GM18517 (cell line): ENCODE measurements around the gene NUB1.

Experiments used
- ATAC-seq: cut with Tn5 transposase; IDR thresholded peaks from one replicate; pipeline ENCODE4 v1.9.1; 2021; ENCODE audit warnings: mild to moderate bottlenecking, moderate library complexity; ENCODE audit not compliant: unreplicated experiment

NUB1 gene

DNA sequence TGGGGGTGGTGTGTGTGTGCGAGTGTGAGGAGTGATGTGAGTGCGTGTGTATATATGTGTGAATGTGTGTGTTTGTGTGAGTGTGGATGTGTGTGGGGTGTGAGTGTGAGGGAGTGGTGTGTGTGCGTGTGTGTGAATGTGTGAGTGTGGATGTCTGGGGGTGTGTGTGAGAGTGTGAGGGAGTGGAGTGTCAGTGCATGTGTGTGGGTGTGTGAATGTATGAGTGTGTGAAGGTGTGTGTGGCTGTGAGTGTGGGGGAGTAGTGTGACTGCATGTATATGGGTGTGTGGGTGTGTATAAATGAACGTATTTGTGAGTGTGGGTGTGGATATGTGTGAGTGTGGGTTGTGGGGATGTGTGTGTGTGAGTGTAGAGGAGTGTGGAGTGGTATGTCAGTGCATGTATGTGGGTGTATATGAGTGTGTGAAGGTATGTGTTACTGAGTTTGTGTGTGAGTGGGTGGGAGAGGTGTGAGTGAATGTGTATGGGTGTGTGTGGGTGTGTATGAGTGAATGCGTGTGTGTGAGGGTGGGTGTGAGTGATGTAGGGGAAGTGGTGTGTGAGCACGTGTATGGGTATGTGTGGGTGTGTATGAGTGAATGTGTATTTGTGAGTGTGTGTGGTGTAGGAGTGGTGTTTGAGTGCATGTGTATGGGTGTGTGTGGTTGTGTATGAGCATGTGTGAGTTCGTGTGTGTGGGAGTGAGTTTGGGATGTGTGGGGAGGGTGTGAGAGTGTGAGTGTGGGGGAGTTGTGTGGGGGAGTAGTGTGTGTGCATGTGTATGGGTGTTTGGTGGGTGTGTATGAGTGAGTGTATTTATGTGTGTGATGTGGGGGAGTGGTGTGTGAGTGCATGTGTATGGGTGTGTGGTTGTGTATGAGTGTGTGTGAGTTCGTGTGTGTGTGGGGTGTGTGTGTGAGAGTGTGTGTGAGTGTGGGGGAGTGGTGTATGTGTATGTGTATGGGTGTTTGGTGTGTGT is 28.5 kb upstream of the NUB1 start:
- ATAC-seq, result no peak

DNA sequence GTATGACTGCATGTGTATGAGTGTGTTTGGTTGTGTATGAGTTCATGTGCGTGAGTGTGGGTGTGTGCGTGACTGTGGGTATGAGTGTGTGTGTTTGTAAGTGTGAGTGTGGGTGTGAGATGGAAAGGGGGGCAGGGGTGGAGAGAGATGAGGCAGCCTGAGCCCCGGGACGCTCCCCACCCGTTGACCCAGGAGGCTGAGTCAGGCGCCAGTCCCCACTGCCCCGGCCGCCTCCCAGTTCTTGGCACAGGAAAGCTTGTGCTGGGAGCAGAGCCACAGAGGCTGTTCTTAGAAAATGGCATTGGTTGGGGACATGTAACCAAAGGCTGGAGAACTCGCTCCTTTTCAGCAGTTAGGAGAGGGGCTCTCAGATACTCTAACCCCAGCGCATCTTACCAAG is 27.8 kb upstream of the NUB1 start:
- ATAC-seq, result no peak

DNA sequence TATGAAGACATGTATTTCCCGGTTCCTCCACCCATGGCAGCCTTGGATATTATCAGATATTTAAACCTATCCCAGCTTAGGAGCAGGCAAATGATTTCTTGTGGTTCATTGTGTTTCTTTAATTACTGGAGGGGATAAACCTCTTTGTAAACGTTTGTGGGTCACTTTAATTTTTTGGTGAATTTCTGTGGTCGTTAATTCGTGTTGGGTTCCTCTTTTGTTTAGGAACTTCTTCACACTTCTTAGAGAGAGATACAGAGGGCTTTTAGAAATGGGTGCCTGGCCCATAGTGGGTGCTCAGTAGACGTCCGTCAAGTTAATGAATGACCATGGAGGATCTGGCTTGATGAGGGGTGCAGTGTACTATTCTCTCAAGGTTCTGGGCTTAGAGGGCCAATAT is 27.2 kb upstream of the NUB1 start:
- no peak for ATAC-seq

DNA sequence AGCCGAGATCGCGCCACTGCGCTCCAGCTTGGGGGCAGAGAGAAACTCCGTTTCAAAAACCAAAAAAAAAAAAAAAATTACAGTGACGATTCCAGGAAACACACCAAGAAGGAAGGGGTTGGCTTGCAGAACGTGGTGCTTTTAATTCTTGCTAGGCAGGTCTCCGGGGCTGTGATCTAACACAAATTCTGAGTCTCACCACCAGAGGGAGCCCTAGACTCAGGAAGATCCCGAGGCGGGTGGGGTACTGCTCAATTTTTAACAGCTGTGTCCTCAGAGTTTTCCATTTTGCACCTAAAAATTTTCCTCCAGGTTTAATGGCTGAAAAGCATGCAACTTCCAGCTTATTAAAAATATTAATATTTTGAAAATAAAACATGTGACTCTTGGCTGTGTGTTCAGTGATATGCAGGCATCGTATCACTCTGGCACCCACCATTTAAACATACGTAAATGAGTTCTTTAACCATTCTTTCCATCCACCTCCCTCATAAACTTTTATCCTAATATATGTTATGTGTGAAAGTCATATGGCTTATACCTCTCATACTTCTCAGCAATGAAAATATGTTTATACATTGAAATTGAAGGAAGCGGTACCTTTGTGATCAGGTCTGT is 26.5 kb upstream of the NUB1 start:
- ATAC-seq, result no peak

DNA sequence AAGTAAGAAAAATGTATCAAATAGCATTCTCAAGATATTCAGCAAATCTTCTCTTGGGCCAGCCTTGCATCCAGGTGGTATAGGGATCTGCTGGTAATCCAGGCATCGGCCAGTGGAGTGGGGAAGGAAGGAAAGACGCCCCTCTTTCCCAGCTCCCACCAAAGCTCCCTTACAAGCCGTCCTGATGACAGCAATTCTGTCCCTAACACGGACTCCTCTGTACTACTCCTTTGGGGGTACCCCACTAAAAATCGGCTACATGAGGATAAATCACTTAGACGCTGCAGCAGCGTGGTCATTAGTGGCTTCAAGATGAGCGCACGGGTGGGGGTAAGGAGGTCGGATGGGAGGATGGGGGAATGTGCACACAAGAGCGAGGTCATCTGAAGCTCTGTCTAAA is 24.7 kb upstream of the NUB1 start:
- ATAC-seq, result no peak

DNA sequence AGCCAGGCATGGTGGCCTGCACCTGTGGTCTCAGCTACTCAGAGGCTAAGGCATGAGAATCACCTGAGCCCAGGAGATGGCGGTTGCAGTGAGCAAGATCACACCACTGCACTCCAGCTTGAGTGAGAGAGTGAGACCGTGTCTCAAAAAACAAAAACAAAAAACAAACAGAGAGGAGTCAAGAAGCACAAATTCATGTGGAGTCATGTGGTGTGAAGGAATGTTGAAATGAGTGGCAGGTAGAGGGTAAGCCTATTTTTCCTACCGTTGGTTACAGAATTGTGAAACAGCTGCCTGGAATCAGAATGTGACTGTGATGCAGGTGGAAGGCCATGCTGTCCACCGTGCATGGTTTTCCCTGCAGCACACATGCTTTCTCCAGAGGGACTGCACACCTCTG is 23.7 kb upstream of the NUB1 start:
- no peak for ATAC-seq

DNA sequence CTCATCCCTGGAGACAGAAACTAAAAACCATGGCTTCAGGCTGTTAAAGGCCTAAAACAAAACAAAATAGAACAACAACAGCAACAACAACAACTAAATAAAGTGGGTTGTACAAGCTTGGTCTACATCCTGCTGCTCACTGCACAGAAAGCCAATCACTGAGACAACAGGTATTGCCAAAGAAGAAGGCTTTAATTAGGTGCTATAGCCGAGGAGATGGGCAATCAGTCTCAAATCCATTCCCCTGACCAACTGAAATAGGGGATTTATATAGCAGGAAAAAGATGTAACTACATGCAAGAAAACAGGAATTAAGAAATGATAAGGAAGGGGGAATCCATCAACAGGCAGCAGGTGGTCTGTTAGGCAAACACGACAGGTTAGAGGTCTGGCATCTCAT is 22.4 kb upstream of the NUB1 start:
- no peak for ATAC-seq

DNA sequence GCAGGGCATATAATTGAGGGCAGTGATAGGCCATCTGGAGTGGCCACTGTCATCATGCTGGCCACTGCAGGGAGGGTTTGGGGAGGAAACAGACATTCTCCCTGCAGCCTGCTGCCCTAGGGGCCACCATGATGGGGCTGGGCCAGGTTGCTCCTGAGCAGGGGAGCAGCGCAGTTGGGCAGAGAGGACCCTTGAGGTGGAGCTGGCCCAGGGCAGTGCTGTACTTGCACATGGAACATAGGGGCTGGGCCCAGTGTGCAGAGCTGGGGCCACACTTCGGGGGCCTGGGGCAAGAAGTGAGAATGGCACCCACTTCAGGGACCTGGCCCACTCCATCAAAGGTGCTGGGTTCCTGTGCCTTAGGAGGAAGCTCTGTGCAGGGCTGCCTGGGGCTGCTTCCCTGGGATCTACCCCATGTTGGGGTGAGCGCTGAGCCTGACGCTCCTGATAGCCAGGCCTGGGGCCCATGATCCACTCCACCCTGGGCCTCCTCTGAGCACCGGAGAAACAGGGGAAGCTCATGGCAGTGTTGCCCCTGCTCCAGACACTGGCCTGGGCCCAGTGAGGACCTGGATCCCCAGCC is 21.3 kb upstream of the NUB1 start:
- ATAC-seq, result no peak

DNA sequence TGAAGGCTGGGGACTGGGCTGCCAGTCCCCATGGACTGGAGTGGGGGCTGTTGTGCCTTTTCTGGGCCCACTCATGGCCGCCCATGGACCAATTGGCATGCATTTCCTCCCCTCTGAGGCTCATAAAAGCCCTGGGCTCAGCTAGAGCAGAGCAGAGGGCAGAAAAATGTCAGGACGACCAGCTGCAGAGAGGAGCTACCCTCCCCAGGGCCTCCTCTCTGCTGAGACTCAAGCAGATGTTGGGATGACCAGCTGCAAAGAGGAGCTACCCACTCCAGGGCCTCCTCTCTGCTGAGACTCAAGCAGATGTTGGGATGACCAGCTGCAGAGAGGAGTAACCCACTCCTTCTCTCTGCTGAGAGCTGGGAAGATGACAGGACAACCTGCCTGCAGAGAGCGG is 20.3 kb upstream of the NUB1 start:
- no peak for ATAC-seq

DNA sequence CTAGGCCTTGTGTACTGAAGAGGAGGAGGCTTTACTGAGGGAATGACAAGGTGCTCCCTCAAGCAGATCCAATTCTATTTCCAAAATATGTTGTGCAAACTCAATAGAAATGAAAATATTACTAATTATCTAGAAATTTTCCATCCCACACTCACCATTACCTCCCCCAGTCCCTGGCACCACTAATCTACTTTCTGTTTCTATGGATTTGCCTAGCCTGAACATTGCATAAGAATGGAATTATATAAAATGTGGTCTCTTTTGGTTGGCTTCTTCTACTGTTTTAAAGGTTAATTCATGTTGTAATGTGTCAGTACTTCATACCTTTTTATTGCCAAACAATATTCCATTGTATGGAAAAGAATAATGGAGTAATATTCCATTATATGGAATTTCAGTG is 18.7 kb upstream of the NUB1 start:
- ATAC-seq, result no peak

DNA sequence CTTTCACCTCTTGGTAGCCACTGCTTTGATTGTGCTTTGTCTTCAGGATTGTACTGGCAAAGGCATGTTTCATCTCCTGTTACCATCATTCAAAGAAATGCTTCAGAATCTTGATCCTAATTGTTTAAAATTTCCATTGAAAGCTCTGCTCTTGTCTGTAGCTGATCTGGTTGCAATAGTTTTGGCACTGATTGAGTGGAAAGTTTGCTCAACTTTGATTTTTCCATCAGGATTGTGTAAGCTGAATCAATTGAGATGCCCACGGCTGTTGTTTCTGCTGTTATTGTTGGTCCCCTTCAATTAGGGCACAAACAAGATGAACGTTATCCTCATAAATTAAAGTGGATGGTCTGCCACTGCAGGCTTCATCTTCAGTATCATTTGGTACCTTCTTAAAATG is 14.6 kb upstream of the NUB1 start:
- no peak for ATAC-seq

DNA sequence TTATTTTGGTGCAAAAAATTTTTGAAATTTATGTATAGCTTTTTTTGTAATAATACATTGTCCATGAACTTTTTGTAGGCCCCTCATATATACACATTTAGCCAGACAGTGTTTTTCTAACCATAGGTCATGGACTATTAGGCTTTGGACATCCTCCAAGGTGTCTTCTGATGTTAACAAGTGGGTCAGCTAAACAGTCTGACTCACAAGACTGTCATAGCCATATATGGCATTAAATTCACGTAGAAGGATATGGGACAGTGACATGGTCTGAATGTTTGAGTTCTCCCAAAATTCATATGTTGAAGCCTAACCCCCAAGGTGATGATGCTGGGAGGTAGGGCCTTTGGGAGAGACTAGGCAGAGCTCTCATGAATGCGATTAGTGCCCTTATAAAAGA is 14.0 kb upstream of the NUB1 start:
- ATAC-seq, result no peak

DNA sequence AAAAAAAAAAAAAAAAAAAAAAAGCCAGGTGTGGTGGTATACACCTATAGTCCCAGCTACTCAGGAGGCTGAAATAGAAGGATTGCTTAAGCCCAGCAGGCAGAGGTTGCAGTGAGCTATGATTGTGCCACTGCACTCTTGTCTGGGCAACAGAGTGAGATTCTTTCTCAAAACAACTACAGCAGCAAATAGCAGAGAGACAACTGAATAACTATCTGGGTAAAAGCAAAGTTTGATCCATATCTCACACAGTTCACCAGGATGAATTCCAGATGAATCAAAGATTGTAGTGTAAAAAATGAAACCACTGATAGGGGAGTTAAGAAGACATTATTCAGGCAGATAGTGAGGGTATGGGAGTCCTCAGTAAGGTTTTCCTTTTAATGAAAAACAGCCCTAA is 11.4 kb upstream of the NUB1 start:
- no peak for ATAC-seq

DNA sequence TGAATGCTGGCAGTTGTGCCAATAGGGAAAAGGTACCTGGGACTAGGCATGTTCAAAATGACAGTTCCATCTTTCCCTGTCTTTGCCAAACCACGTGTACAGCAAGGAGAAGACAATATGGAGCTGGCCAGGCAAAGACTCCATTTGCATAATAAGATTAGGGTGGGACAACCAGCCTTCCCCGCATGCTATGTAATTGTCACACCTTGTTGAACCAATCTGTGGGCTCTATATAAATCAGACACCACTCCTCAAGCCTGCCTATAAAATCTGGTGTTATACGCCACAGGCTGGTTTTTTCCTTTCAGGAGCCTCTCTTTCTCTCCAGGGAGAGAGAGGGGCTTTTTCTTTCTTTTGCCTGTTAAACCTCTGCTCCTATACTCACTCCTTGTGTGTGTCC is 11.0 kb upstream of the NUB1 start:
- ATAC-seq, result no peak

DNA sequence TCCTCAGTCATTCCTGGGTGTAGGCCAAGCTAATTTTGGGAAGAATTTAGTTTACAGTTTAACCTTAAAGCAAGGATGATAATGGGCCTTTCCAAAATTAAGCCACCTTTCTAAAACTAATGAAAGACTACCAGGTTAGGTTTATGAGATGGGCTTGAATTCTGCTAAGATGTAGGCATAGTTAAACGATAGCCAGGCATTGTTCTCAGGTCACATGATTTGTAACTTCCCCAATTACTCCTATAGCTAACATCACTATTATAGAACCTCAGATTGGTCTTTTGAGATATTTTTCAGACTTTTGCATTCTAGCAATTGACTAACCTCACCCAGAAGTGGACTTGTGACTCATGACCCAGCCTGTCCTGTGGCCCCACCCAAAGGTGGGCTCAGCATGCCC is 7.0 kb upstream of the NUB1 start:
- no peak for ATAC-seq

DNA sequence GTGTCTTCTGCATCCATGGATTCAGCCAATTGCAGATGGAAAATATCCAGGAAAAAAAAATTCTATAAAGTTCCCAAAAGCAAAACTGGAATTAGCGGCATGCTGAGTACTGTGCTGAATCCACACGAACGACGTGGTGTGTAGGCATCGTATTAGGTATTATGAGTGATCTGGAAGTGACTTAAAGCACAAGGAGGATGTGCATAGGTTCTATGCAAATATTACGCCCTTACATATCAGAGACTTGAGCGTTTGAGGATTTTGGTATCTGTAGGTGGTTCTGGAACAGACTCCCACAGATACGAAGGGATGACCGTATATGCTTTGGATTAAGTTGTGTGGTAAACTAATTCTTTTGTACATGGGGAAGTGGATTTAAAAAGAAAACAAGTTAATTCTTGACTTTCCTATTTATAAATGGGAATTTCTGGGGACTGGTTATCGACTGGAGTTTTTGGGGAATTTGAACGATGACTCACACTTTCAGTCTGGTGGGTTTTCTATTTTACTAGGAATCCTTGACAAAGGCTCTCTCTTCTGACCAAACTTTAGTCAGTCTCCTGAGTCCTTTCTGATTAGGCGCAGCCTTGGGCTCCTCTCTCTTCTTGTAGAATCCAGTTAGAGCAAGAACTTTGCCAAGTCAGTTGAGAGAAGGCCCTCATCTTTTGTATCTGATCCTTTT is 5.4 kb upstream of the NUB1 start:
- no peak for ATAC-seq

DNA sequence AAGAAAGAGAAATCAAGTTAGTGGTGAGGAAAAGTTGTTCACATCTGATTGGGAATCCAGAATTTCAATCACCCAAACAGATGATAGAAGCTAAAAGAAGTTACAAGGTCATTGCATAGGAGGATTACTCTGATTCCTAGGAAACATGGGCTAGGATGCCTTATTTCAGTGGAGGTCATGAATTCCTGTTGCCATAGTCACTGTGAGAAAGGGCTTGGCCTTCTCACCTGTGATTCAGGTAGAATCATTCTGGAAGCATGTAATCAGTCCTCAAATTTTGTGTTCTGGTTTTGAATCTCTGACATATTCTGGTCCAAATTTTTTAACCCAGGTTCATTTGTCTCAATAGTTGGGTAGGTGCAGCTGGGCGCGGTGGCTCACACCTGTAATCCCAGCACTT is 4.3 kb upstream of the NUB1 start:
- ATAC-seq, result no peak

DNA sequence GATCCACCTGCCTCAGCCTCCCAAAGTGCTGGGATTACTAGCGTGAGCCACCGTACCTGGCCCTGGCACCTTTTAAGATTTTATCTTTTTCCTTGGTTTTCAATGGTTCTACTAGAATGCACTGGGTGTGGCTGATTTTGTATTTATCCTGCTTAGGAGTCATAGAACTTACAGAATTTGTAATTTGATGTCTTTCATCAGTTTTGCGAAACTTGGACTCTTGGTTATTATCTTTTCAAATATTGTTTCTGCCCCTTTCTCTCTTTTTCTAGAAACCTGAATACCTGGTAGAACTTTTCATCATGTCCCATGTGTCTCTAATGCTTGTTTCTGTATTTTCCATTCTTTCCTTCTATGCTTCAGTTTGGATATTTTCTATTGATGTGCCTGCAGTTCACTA is 2.8 kb upstream of the NUB1 start:
- ATAC-seq, result no peak

DNA sequence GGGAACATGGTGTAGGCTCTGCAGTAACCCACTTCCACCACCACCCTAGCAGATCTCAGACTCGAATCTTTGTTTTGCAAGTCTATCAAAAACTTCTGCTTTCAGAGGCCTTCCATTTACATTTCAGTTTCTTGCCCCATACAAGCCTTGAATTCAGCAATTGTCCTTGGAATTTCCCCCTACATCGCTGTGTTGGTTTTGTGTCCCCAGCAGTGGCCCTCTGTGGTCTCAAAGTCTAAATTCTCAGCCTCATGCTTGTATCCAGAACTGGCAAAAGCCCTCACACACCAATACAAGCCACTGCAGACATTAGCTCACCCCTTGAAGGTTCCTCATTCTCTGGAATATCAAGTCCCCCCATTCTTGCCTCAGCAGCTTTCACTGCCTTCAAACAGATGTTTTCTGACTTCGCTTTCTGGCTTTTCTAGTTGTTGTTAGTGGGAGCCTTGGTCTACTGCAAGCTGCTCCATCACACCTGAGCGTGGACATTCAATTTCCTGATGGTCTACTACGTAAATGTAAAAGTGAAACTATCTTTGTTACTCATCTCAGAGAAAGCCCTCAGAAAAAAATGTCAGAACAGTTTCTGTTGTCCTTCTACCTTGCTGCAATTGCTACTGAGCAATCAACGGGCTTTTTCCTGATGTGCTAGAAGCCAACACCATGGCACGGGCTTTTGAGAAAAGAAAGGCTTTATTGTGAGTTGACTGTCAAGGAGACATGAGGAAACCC is 1.8 kb upstream of the NUB1 start:
- ATAC-seq, result peak; percentile 53

DNA sequence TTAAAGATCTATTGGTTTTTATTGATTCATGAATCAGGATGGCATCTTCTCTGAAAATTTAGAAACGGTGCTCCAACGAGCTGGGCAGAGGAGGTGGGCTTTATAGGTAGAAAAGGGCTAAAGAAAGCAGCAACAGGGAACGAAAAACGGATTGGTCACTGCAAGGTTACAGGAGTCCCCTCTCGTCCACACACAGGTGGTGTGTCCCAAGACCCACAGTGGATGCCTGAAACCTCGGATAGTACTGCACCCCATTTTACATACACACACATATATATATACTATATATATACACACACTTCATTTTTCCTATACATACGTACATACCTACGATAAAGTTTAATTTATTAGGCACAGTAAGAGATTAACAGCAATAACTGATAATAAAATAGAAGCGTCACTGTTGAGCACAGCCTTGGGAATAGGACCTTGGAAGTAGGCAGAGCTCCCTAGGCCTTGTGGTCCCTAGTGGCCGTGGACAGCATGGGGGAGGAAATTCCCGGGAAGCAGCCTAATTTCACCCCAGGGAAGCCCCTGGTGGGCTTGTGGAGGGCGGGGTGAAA is 737 bp upstream of the NUB1 start:
- ATAC-seq, result no peak
